Measurements from ENCODE around the gene DRICH1. TPM values are rescaled to one million over a fixed set of nuclear protein-coding genes. Genes with fewer than 3 reads are reported as not detected.
"Not testable (repeated sequence)": the region's sequence is repeated elsewhere in the genome, so short reads cannot be mapped to it uniquely, and the experiment has no call there.

DRICH1 gene
- total RNA-seq, 3 donors from 2014 or later = 0.65 to 1.9 (median 0.85) TPM

DNA sequence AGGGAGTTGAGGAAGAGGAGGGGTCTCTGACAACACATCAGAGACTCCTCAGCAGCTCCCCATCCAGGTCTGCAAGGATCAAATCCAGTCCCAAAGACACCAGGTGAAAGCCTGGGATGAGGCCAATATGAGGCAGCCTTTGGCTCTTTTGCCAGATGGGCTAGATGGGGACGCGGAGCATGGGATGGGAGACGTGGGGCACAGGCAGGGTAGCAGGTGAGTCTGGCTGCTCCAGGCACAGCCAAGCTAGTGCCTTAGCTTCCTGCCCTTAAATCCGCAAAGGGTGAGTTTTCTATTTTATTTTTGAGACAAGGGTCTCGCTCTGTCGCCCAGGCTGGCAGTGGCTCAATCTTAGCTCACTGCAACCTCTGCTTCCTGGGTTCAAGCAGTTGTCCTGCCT is 19.6 kb upstream of the DRICH1 start:
- no peaks in the 10 kb centered on the region for H3K4me1 ChIP-seq (ENCODE audit: low read depth)
- ATAC-seq = no peak
- no peaks in the 10 kb centered on the region for H3K36me3 ChIP-seq (ENCODE audit: low read depth)
- TF ChIP-seq, protein P1, sequence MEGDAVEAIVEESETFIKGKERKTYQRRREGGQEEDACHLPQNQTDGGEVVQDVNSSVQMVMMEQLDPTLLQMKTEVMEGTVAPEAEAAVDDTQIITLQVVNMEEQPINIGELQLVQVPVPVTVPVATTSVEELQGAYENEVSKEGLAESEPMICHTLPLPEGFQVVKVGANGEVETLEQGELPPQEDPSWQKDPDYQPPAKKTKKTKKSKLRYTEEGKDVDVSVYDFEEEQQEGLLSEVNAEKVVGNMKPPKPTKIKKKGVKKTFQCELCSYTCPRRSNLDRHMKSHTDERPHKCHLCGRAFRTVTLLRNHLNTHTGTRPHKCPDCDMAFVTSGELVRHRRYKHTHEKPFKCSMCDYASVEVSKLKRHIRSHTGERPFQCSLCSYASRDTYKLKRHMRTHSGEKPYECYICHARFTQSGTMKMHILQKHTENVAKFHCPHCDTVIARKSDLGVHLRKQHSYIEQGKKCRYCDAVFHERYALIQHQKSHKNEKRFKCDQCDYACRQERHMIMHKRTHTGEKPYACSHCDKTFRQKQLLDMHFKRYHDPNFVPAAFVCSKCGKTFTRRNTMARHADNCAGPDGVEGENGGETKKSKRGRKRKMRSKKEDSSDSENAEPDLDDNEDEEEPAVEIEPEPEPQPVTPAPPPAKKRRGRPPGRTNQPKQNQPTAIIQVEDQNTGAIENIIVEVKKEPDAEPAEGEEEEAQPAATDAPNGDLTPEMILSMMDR (IDR thresholded peaks at IDR 0.05) = no peak
- no peaks in the 10 kb centered on the region for H3K9me3 ChIP-seq
- no peak overlapping the region for H3K4me3 ChIP-seq
- no peak for DNase-seq
- intact Hi-C loops (cut with DNase I, micrococcal nuclease) = no loop called here

DNA sequence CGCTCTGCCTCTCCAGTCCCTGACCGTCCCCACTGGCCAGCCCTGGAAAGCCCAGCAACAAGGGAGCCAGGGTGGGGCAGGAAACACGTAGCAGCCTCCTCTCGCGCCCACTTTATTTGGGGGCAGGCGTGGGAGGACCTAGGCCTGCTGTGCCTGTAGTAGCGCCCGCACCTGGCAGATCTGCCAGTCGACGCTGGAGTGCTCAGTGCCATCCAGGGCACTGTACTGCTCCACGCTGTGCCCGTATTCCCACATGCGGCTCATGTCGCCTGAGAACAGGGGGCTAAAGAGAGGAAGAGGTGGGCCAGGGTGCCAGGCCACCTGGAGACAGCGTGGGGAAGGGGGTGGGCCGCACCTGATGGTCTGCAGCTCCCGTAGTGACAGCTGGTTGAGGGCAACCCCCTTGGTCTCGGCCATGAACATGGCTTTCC is 17.0 kb upstream of the DRICH1 start:
- intact Hi-C loops (cut with DNase I, micrococcal nuclease) = no loop called here
- ATAC-seq (no peak), DNase-seq (no peak)
- Histone ChIP-seq H3K9me3 (no peaks in the 10 kb centered on the region), H3K4me1 (ENCODE audit: low read depth) (no peaks in the 10 kb centered on the region), H3K4me3 (no peak overlapping the region), H3K36me3 (ENCODE audit: low read depth) (no peaks in the 10 kb centered on the region)
- TF ChIP-seq, protein P1 (IDR thresholded peaks at IDR 0.05) = no peak

DNA sequence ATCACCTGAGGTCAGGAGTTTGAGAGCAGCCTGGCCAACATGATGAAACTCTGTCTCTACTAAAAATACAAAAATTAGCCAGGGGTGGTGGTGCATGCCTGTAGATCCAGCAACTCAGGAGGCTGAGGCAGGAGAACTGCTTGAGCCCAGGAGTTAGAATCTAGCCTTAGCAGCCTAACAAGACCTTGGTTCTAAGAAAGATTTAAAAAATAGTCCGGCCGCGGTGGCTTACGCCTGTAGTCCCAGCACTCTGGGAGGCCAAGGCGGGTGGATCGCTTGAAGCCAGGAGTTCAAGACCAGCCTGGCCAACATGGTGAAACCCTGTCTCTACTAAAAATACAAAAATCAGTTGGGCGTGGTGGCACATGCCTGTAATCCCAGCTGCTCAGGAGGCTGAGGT is 14.4 kb upstream of the DRICH1 start:
- intact Hi-C loops (cut with DNase I, micrococcal nuclease); DNase-seq; H3K4me1 ChIP-seq (ENCODE audit: low read depth); ATAC-seq; H3K36me3 ChIP-seq (ENCODE audit: low read depth); H3K9me3 ChIP-seq; H3K4me3 ChIP-seq: not testable (repeated sequence)

DNA sequence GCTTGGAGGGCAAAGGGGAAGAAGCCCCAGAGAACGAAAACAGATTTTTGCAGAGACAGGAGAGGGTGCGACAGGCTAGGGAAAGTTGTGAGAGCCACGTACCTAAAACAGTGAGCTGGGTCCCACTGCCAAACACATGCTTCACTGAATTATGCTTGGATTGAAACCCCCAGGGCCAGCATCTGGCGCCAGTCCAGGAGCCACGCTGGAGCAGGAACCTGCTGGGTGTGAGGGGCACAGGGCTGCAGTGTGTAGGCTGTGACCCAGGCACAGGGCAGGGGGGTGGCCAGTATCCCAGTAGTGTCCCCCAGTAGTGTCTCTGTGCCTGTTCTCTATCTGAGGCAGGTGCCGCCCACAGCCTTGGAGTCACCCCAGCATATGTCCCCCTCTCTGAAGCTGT is 8.1 kb upstream of the DRICH1 start:
- DNase-seq; H3K4me3 ChIP-seq; H3K9me3 ChIP-seq; H3K4me1 ChIP-seq (ENCODE audit: low read depth); intact Hi-C loops (cut with DNase I, micrococcal nuclease); H3K36me3 ChIP-seq (ENCODE audit: low read depth): not testable (repeated sequence)
- ATAC-seq = peak; percentile 18

DNA sequence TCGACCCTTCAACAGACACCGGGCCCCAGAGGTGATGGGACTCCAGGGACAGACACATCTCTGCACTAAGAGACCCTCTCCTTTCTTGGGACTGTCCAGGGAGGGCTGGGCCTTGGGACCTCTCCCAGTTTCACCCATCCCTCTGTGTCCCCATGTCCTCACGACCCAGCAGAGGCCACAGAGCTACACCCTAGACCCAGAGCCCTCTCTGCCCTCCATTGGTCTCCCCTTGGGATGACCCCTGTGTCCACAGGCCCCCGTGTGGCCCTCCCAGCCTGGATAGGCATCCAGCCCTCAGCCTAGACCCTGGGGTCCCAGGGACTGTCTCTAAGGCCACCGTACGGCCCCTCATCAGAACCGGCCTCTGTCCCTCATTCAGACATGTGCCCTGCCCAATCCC is 7.5 kb upstream of the DRICH1 start:
- TF ChIP-seq, protein P1 (IDR thresholded peaks at IDR 0.05) = no peak
- Histone ChIP-seq H3K9me3 (no peaks in the 10 kb centered on the region), H3K4me1 (ENCODE audit: low read depth) (no peaks in the 10 kb centered on the region), H3K4me3 (no peak overlapping the region), H3K36me3 (ENCODE audit: low read depth) (no peaks in the 10 kb centered on the region)
- intact Hi-C loops (cut with DNase I, micrococcal nuclease) = no loop called here
- DNase-seq = no peak
- peak; percentile 18 for ATAC-seq

DNA sequence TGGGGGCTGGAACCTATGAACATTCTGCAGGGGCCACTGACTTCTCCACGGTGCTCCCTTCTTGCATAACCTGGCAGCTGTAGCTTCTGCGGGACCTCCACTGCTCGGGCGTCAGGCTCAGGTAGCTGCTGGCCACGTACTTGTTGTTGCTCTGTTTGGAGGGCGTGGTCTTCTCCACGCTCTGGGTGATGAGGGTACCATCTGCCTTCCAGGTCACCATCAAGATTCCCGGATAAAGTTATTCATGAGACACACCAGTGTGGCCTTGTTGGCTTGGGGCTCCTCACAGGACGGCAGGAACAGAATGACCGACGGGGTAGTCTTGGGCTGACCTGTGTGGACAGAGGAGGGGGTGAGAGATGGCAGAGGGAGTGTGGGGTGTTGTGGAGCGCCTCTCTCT is 6.5 kb upstream of the DRICH1 start:
- intact Hi-C loops (cut with DNase I, micrococcal nuclease) = no loop called here
- Histone ChIP-seq H3K36me3 (ENCODE audit: low read depth) (no peaks in the 10 kb centered on the region), H3K9me3 (no peaks in the 10 kb centered on the region), H3K4me1 (ENCODE audit: low read depth) (no peaks in the 10 kb centered on the region), H3K4me3 (no peak overlapping the region)
- no peak for DNase-seq
- TF ChIP-seq, protein P1 (IDR thresholded peaks at IDR 0.05) = no peak
- ATAC-seq = no peak

DNA sequence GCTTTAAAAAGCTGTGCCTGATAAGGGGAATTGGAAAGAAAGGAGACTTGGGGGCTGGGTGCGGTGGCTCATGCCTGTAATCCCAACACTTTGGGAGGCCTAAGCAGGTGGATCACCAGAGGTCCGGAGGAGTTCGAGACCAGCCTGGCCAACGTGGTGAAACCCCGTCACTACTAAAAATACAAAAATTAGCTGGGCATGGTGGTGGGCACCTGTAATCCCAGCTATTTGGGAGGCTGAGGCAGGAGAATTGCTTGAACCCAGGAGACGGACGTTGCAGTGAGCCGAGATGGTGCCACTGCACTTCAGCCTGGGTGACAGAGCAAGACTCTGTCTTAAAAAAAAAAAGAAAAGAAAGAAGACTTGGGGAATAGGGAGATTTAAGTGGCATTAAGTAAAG is 3.2 kb upstream of the DRICH1 start:
- intact Hi-C loops (cut with DNase I, micrococcal nuclease); ATAC-seq; DNase-seq; H3K4me3 ChIP-seq; H3K36me3 ChIP-seq (ENCODE audit: low read depth); H3K4me1 ChIP-seq (ENCODE audit: low read depth); H3K9me3 ChIP-seq: not testable (repeated sequence)

DNA sequence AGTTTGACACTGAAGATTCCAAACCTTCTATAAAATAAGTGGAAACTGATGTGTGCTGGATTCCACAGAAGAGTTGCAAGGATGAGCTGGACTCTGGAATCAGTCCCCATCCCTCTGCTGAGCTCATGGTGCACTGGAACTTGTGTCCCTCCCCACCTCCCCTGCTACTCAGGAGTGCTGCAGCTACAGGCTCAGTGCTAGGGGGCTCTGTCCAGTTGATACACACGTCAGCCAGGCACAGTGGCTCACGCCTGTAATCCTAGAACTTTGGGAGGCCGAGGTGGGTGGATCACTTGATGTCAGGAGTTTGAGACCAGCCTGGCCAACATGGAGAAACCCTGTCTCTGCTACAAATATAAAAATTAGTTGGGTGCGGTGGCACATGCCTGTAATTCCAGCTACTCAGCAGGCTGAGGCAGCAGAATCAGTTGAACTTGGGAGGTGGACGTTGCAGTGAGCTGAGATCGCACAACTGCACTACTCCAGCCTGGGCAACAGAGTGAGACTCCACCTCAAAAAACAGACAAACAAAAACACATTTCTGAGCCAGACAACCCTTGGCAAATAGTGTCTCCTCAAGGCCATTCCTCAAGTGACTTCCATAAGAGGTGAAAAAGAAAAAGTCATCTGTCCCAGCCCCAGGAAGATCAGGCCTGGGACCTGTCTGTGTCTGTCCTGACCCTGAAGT is 3.9 kb downstream of the DRICH1 start:
- H3K9me3 ChIP-seq; H3K4me1 ChIP-seq (ENCODE audit: low read depth); ATAC-seq; intact Hi-C loops (cut with DNase I, micrococcal nuclease); DNase-seq; H3K36me3 ChIP-seq (ENCODE audit: low read depth); H3K4me3 ChIP-seq: not testable (repeated sequence)

DNA sequence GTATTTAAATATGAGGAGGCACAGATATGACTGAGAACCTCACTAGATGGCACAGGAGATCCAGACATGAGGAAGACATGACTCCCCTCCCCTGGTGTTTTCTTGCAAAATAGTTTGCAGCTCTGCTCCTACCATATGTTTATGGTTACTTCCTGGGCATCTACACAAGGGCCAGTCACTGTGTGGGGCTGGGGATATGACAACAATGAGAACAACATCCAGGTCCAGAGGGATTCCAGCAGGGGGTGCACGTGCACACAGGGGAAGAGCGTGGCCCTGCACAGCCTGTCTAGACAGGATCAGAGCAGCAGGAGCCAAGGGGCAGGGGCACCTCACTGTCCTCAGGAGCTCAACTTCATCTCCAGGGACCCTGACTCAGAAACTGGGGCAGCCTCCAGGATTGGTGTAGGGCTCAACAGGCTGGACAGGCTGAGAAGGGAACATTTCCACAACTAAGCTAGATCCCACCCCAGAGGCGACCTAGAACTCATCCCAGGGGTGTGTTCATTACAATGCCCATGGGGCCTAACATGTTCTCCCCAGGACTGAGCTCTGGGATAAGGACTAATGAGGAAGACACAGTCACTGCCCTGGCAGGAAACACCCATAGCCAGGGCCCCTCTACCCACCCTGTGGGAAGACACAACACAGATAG is 4.6 kb downstream of the DRICH1 start:
- intact Hi-C loops (cut with DNase I, micrococcal nuclease); H3K36me3 ChIP-seq (ENCODE audit: low read depth); H3K4me3 ChIP-seq; H3K4me1 ChIP-seq (ENCODE audit: low read depth); H3K9me3 ChIP-seq: not testable (repeated sequence)
- DNase-seq (peak in 2 of 3 donors; percentile 63), ATAC-seq (peak; percentile 81)
